Spleen (tissue), 11 donors: ENCODE results near the gene UTP25. TPM values are rescaled to one million over a fixed set of nuclear protein-coding genes. Genes with fewer than 3 reads are reported as not detected.

ENCODE experiments used
- DNase-seq: peaks from one replicate; pipeline ENCODE4 v3.0.0-alpha.2; 2020
- H3K27ac ChIP-seq, 8 donors: fragments of 200-600 bp; sonication (generic) in 7 of 8; 1 replicate in 4 of 8; 2 replicates in 4 of 8; pipeline versions ENCODE4 v1.5.0 to v1.8.0; 2016 to 2021; ENCODE audit warnings: inconsistent platforms in 4 of 8, mild to moderate bottlenecking in 4 of 8, moderate library complexity in 1 of 8
- H3K27me3 ChIP-seq, 7 donors: fragments of 200-600 bp; sonication (generic) in 6 of 7; replicated peaks in 1 of 7; 1 replicate in 4 of 7; 2 replicates in 3 of 7; pipeline versions ENCODE4 v1.5.0 to v1.8.0; 2016 to 2021; ENCODE audit warnings: inconsistent platforms in 3 of 7, mild to moderate bottlenecking in 1 of 7
- H3K36me3 ChIP-seq, 6 donors: fragments of 200-600 bp; sonication (generic) in 5 of 6; 1 replicate in 4 of 6; 2 replicates in 2 of 6; pipeline versions ENCODE4 v1.5.0 to v1.8.0; 2016 to 2021; ENCODE audit warnings: inconsistent platforms in 2 of 6
- H3K4me1 ChIP-seq, 6 donors: fragments of 200-600 bp; sonication (generic) in 5 of 6; 1 replicate in 3 of 6; 2 replicates in 3 of 6; pipeline versions ENCODE4 v1.5.0 to v1.8.0; 2016 to 2021; ENCODE audit warnings: inconsistent platforms in 3 of 6
- H3K4me3 ChIP-seq, 8 donors: fragments of 200-600 bp; sonication (generic) in 7 of 8; 1 replicate in 4 of 8; 2 replicates in 4 of 8; pipeline versions ENCODE4 v1.5.0 to v1.8.0; 2016 to 2021; ENCODE audit warnings: inconsistent platforms in 4 of 8, mild to moderate bottlenecking in 4 of 8, moderate library complexity in 2 of 8
- H3K9me3 ChIP-seq, 8 donors: fragments of 200-600 bp; sonication (generic) in 7 of 8; 1 replicate in 4 of 8; 2 replicates in 4 of 8; pipeline versions ENCODE4 v1.5.0 to v1.8.0; 2016 to 2021; ENCODE audit warnings: inconsistent platforms in 4 of 8
- POLR2A ChIP-seq, 3 donors: fragments of 450-650 bp; IDR thresholded peaks; one replicate each; pipeline ENCODE4 v1.5.1; 2017; ENCODE audit warnings: antibody characterized with exemption in 3 of 3, mild to moderate bottlenecking in 1 of 3
- POLR2AphosphoS5 ChIP-seq, 3 donors: sonication (generic); formaldehyde crosslinking; IDR thresholded peaks; one replicate each; pipeline ENCODE4 v1.5.1; 2017; ENCODE audit warnings: antibody characterized with exemption in 3 of 3
- WGBS, 5 donors: extraction: QIAGEN DNeasy Blood & Tissue Kit in 3 of 5; methylation state at CpG; one replicate each; pipeline versions ENCODE4 v1.1.5 to v1.1.7; 2013 to 2018; 5-methylcytosine and 5-hydroxymethylcytosine counted together
- intact Hi-C: fragments of 100-400 bp; cut with DNase I; formaldehyde crosslinking; loops from one replicate; pipeline ENCODE4 v1.15.0; 2023; ENCODE audit warnings: low total_unique reads
- polyA plus RNA-seq, 3 donors: library from polyadenylated mRNA; stranded (reverse); fragments of 200-250 nt; gene quantifications; one replicate each; pipeline ENCODE4 v1.2.1, GENCODE V29; 2013
- total RNA-seq, 7 donors: library from RNA; depleted of rRNA in 3 of 7; stranded (reverse); fragments of >200 nt in 3 of 7; fragmentation: NEBNext Ultra II Directional in 4 of 7; extraction: Animal tissue kit (Norgen Biotek cat#: 25700) in 4 of 7; gene quantifications; one replicate each; pipeline versions ENCODE4 v1.1.0 to v1.2.1, GENCODE V29; 2016 to 2021
- TF ChIP-seq, protein P1 (sequence below), 11 experiments: fragments of 200-600 bp in 7 of 11; fragments of 450-650 bp in 4 of 11; sonication (generic) in 4 of 11; IDR thresholded peaks in 8 of 11; conservative IDR thresholded peaks in 3 of 11; 1 replicate in 7 of 11; 2 replicates in 4 of 11; pipeline versions ENCODE4 v1.4.0 to v1.8.0; 2016 to 2021; ENCODE audit warnings: antibody characterized with exemption in 11 of 11, inconsistent platforms in 4 of 11, mild to moderate bottlenecking in 1 of 11
- donor health status: healthy with polysubstance abuse.
- donor health status: DM: no; HTN: no; CAD: no; lungs with moderate emphysema.
- donor health status: DM: no; HTN: no; CAD: no.
- donor health status: Bipolar disorder and iron deficiency.
- donor health status: healthy.
- donor health status: DM: no; HTN: no; CAD: no.
- donor health status: DM: yes; HTN: yes; CAD: no.

UTP25 gene
- total and polyA plus RNA-seq, 10 donors, result 1.8 to 13.4 (median 9.1) TPM

DNA sequence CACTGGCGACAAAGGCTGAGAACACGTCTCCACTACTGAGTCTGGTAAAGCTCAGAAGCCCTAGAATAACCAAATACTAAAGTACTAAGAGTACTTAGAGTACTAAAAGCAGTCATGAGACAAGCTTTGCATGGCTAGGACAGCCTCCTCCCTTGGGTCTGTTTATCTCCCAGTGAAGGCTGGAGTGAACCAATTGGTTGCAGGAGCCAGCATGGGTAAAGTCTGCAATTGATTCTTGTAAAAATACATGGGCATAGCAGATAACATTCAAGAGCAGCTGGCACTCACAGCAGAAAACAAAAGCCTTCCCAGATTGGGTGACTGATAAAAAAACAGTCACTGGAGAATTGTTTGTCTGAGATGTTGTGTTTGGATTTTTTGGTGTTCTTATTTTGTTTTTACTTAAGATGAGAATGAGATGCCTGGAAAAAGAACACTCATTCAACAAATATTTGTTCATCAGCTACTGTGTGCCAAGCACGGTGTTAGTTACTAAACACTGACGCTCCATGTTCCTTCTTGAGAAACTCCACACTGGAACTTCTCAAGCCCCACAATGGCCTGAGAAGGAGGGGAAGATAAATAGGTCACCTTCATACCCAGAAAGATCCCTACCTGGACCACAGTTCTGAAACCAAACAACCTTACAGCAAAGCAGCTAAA is 25.5 kb upstream of the UTP25 start:
- Histone ChIP-seq H3K27ac (no peak overlapping the region), H3K4me1 (peaks cover 0 to 18% (median 13%) of the 10 kb centered on the region in 6 donors), H3K27me3 (peaks cover 0 to 20% (median 0%) of the 10 kb centered on the region in 7 donors), H3K36me3 (no peaks in the 10 kb centered on the region), H3K9me3 (no peaks in the 10 kb centered on the region), H3K4me3 (no peak overlapping the region)
- TF ChIP-seq POLR2A (IDR thresholded peaks at IDR 0.05) (no peak), POLR2AphosphoS5 (IDR thresholded peaks at IDR 0.05) (no peak)
- TF ChIP-seq, protein P1, sequence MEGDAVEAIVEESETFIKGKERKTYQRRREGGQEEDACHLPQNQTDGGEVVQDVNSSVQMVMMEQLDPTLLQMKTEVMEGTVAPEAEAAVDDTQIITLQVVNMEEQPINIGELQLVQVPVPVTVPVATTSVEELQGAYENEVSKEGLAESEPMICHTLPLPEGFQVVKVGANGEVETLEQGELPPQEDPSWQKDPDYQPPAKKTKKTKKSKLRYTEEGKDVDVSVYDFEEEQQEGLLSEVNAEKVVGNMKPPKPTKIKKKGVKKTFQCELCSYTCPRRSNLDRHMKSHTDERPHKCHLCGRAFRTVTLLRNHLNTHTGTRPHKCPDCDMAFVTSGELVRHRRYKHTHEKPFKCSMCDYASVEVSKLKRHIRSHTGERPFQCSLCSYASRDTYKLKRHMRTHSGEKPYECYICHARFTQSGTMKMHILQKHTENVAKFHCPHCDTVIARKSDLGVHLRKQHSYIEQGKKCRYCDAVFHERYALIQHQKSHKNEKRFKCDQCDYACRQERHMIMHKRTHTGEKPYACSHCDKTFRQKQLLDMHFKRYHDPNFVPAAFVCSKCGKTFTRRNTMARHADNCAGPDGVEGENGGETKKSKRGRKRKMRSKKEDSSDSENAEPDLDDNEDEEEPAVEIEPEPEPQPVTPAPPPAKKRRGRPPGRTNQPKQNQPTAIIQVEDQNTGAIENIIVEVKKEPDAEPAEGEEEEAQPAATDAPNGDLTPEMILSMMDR (IDR thresholded peaks at IDR 0.05 in 8 of 11, conservative IDR thresholded peaks at IDR 0.05 in 3 of 11), result no peak
- intact Hi-C loops, result no loop called here
- WGBS, 5 donors, result 80 to 95% (median 93%) methylated on average over 4 of the region's 4 CpGs
- DNase-seq, result no peak

DNA sequence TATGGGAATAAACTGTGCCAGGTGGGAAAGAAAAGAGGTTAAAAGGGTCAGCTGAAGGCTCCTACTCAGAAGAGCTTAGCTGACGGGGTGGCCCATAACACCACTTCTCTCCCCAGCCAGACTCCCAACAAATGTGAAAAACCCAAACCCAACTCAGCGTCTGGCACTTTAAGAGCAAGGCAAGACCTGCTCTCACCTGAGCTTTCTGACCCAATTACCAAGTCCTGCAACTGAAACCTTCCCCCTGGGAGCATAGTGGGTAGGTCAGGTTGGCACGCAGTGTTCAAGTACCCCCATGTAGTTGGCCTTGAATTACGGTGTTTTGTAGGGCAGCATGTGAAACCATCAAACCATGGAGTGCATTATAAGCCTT is 25.0 kb upstream of the UTP25 start:
- intact Hi-C loops, result no loop called here
- no peak overlapping the region for H3K27ac ChIP-seq
- WGBS, 5 donors, result 82 to 92% (median 85%) methylated on average over 4 of the region's 4 CpGs

DNA sequence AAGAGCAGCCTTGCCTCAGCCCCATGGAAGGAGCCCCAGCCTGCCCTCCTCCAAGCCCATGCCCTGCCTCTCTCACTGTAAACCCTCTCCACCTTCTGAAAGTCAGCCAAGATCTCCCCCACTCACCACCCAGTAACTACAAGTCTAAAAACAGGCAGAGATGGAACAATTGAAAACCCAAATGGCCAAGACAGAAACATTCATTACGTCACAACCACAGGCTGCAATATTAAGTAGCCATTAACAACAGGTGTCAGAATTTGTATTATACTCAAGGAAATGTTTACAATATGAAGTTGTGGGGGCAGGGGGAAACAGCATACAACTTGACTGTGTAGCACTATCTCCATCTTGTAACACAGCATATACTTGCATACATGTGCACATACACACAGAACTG is 24.2 kb upstream of the UTP25 start:
- H3K4me1 ChIP-seq, result peaks cover 0 to 19% (median 13%) of the 10 kb centered on the region in 6 donors
- H3K27ac ChIP-seq, result no peak overlapping the region
- H3K4me3 ChIP-seq, result no peak overlapping the region
- TF ChIP-seq POLR2AphosphoS5 (IDR thresholded peaks at IDR 0.05), result no peak
- DNase-seq, result no peak
- peaks cover 0 to 20% (median 0%) of the 10 kb centered on the region in 7 donors for H3K27me3 ChIP-seq
- H3K9me3 ChIP-seq, result no peaks in the 10 kb centered on the region
- intact Hi-C loops, result no loop called here
- H3K36me3 ChIP-seq, result no peaks in the 10 kb centered on the region
- WGBS, 5 donors, result 84 to 92% (median 86%) methylated on average over 1 of the region's 1 CpG

More for the DNA sequence above, 25.0 kb upstream of the UTP25 start:
- H3K27me3 ChIP-seq, result peaks cover 0 to 20% (median 0%) of the 10 kb centered on the region in 7 donors
- no peak for DNase-seq
- H3K9me3 ChIP-seq, result no peaks in the 10 kb centered on the region
- H3K36me3 ChIP-seq, result no peaks in the 10 kb centered on the region
- H3K4me1 ChIP-seq, result peaks cover 0 to 19% (median 13%) of the 10 kb centered on the region in 6 donors
- TF ChIP-seq, protein P1 (IDR thresholded peaks at IDR 0.05 in 8 of 11, conservative IDR thresholded peaks at IDR 0.05 in 3 of 11), result no peak
- TF ChIP-seq POLR2AphosphoS5 (IDR thresholded peaks at IDR 0.05) (no peak), POLR2A (IDR thresholded peaks at IDR 0.05) (no peak)
- no peak overlapping the region for H3K4me3 ChIP-seq

DNA sequence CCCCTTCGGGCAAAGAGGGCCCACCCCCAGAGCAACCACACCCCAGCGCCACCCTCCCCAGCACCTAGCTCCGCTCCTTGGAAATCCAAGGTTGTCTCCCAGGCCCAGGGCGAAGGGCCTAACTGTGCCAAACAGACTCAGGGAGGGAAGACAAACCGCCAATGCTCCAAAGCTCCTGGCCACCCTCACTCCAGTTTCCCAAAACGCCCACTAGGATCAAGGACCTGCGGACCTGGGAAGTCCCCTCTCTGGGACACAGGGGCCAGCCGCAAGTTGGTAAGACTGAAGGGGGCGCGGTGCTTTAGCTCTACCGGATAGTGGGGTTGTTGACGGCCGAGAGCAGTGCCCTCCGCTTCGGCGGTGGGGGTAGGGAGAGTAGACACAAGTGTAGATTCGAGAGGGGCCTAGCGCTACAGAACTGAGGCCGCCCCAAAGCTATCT is 22.4 kb upstream of the UTP25 start:
- WGBS, 5 donors, result 47 to 63% (median 53%) methylated on average over 17 to 19 of the region's 19 CpGs
- TF ChIP-seq, protein P1 (IDR thresholded peaks at IDR 0.05 in 8 of 11, conservative IDR thresholded peaks at IDR 0.05 in 3 of 11), result no peak
- no peaks in the 10 kb centered on the region for H3K36me3 ChIP-seq
- intact Hi-C loops, result no loop called here
- H3K9me3 ChIP-seq, result no peaks in the 10 kb centered on the region
- DNase-seq, result peak; percentile 80
- peak overlapping the region; percentile 37 to 74 (median 48) for H3K4me3 ChIP-seq
- H3K4me1 ChIP-seq, result peaks cover 0 to 19% (median 13%) of the 10 kb centered on the region in 6 donors
- peak overlapping the region in 5 of 8 donors; percentile 44 to 84 (median 71) for H3K27ac ChIP-seq
- peaks cover 0 to 20% (median 0%) of the 10 kb centered on the region in 7 donors for H3K27me3 ChIP-seq
